ENCODE results near the gene HYAL3.

- TF ChIP-seq POLR2A (IDR thresholded peaks at IDR 0.05): no peak
- TF ChIP-seq CTCF (IDR thresholded peaks at IDR 0.05): no peak
- TF ChIP-seq EP300 (IDR thresholded peaks at IDR 0.05): no peak
These were observed 48.0 kb downstream of the HYAL3 start for GRCh38 chr3:50251220-50251619.

All from tibial nerve (tissue), 4 donors.